IMR-90 (cell line): ENCODE results near the gene RAB29.

ENCODE experiments used
- BHLHE40 ChIP-seq: fragments of 150-350 bp; IDR thresholded peaks from 2 replicates; pipeline ENCODE4 v1.6.1; 2016; ENCODE audit warnings: mild to moderate bottlenecking, low read depth, low read length
- MAFK ChIP-seq: IDR thresholded peaks from 2 replicates; pipeline ENCODE4 v1.6.1; 2012; ENCODE audit warnings: low read depth, low read length, improper control_type of control experiment
- TF ChIP-seq, protein P1 (sequence below): conservative IDR thresholded peaks from 2 replicates; pipeline ENCODE4 v1.5.1; 2012; ENCODE audit warnings: mild to moderate bottlenecking, low read depth, low read length, improper control_type of control experiment

DNA sequence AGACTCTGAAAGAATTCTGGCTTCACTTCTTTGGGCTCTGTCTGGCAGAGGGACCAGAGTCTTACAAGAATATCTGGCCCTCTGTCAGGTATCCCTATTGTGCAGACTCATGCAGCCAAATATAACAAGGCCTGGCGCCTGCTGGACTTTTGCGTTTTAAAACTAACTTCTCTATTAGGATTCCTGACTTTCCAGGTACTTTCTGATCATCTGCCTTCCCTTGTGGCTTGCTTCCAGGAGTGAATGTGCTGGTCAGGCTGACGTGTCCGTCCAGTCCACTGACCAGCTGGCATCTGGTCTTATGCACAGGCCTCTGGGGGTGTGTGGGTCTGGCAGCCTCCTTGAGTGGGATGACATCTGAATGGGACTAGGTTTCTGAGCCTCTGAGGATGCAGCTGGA lies 8.6 kb upstream of the RAB29 start:
- TF ChIP-seq, protein P1, sequence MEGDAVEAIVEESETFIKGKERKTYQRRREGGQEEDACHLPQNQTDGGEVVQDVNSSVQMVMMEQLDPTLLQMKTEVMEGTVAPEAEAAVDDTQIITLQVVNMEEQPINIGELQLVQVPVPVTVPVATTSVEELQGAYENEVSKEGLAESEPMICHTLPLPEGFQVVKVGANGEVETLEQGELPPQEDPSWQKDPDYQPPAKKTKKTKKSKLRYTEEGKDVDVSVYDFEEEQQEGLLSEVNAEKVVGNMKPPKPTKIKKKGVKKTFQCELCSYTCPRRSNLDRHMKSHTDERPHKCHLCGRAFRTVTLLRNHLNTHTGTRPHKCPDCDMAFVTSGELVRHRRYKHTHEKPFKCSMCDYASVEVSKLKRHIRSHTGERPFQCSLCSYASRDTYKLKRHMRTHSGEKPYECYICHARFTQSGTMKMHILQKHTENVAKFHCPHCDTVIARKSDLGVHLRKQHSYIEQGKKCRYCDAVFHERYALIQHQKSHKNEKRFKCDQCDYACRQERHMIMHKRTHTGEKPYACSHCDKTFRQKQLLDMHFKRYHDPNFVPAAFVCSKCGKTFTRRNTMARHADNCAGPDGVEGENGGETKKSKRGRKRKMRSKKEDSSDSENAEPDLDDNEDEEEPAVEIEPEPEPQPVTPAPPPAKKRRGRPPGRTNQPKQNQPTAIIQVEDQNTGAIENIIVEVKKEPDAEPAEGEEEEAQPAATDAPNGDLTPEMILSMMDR = no peak
- TF ChIP-seq BHLHE40 (no peak), MAFK (no peak)
